HG03521 (cell line): Measurements from ENCODE around the gene ENKD1.
"Not testable (repeated sequence)": the region's sequence is repeated elsewhere in the genome, so short reads cannot be mapped to it uniquely, and the experiment has no call there.

ENCODE experiments used
- ATAC-seq: cut with Tn5 transposase; IDR thresholded peaks from one replicate; pipeline ENCODE4 v1.9.1; 2021; ENCODE audit warnings: mild to moderate bottlenecking, moderate library complexity; ENCODE audit not compliant: unreplicated experiment

The ENKD1 gene

GRCh38 chr16:67666559-67667452 is at the start of gene ENKD1, which contains the start of gene C16orf86:
ENKD1 (minus strand) TSS chr16:67666750; CDS start chr16:67666442, 308 bp downstream.
C16orf86 (plus strand) TSS chr16:67666814; CDS start chr16:67666971, 157 bp downstream.
- peak; percentile 52 for ATAC-seq

GRCh38 chr16:67716097-67716496 is 49.5 kb upstream of the ENKD1 start:
- ATAC-seq, result no peak

- ATAC-seq, result no peak
Observed at GRCh38 chr16:67714522-67714921, 48.0 kb upstream of the ENKD1 start.

- ATAC-seq, result no peak
Observed at GRCh38 chr16:67713647-67714273, 47.2 kb upstream of the ENKD1 start.

- no peak for ATAC-seq
Observed at GRCh38 chr16:67710607-67711006, 44.1 kb upstream of the ENKD1 start.

- no peak for ATAC-seq
Observed at GRCh38 chr16:67709050-67709449, 42.5 kb upstream of the ENKD1 start.

- ATAC-seq, result no peak
Observed at GRCh38 chr16:67708368-67708771, 41.8 kb upstream of the ENKD1 start.

- ATAC-seq, result no peak
Observed at GRCh38 chr16:67707790-67708189, 41.2 kb upstream of the ENKD1 start.

- ATAC-seq, result no peak
Observed at GRCh38 chr16:67707210-67707609, 40.7 kb upstream of the ENKD1 start.

GRCh38 chr16:67704110-67704509 is 37.6 kb upstream of the ENKD1 start:
- ATAC-seq, result no peak

GRCh38 chr16:67703626-67704025 is 37.1 kb upstream of the ENKD1 start:
- no peak for ATAC-seq

- no peak for ATAC-seq
Observed at GRCh38 chr16:67702130-67702529, 35.6 kb upstream of the ENKD1 start.

- no peak for ATAC-seq
Observed at GRCh38 chr16:67701420-67701819, 34.9 kb upstream of the ENKD1 start.

- no peak for ATAC-seq
Observed at GRCh38 chr16:67699265-67699664, 32.7 kb upstream of the ENKD1 start.

- no peak for ATAC-seq
Observed at GRCh38 chr16:67697422-67698185, 31.1 kb upstream of the ENKD1 start.

- ATAC-seq, result no peak
Observed at GRCh38 chr16:67694611-67695010, 28.1 kb upstream of the ENKD1 start.

GRCh38 chr16:67693517-67694285 is 27.2 kb upstream of the ENKD1 start:
- not testable (repeated sequence) for ATAC-seq

- ATAC-seq, result no peak
Observed at GRCh38 chr16:67685388-67686112, 19.0 kb upstream of the ENKD1 start.

- no peak for ATAC-seq
Observed at GRCh38 chr16:67683767-67684166, 17.2 kb upstream of the ENKD1 start.
